Measurements from ENCODE around the gene FADS1. TPM values are rescaled to one million over a fixed set of nuclear protein-coding genes. Genes with fewer than 3 reads are reported as not detected.

The FADS1 gene
- total RNA-seq, 1 experiment from 2014 or later, result 116 TPM

- Histone ChIP-seq H3K9me3 (no peaks in the 10 kb centered on the region), H3K27me3 (replicated peaks; ENCODE audit: control insufficient read depth, insufficient read depth, low read length) (no peaks in the 10 kb centered on the region), H3K4me3 (ENCODE audit: low read depth, low read length) (peak overlapping the region; percentile 85), H3K36me3 (ENCODE audit: control insufficient read depth, insufficient read depth, low read length) (peaks cover 5% of the 10 kb centered on the region; the same call in 1 of the 2 replicates), H3K4me1 (peaks cover 20% of the 10 kb centered on the region)
- Mint-ChIP-seq H3K9me3 (ENCODE audit: unreplicated experiment) (no peaks in the 10 kb centered on the region), H3K36me3 (ENCODE audit: insufficient read depth, unreplicated experiment) (peaks cover 43% of the 10 kb centered on the region), H3K4me1 (ENCODE audit: low read depth, unreplicated experiment) (peaks cover 18% of the 10 kb centered on the region), H3K27me3 (ENCODE audit: insufficient read depth, unreplicated experiment) (no peaks in the 10 kb centered on the region), H3K27ac (ENCODE audit: unreplicated experiment) (peak overlapping the region; percentile 90), H3K4me3 (ENCODE audit: unreplicated experiment) (peak overlapping the region; percentile 81)
- DNase-seq, result no peak
- TF ChIP-seq, protein P1, sequence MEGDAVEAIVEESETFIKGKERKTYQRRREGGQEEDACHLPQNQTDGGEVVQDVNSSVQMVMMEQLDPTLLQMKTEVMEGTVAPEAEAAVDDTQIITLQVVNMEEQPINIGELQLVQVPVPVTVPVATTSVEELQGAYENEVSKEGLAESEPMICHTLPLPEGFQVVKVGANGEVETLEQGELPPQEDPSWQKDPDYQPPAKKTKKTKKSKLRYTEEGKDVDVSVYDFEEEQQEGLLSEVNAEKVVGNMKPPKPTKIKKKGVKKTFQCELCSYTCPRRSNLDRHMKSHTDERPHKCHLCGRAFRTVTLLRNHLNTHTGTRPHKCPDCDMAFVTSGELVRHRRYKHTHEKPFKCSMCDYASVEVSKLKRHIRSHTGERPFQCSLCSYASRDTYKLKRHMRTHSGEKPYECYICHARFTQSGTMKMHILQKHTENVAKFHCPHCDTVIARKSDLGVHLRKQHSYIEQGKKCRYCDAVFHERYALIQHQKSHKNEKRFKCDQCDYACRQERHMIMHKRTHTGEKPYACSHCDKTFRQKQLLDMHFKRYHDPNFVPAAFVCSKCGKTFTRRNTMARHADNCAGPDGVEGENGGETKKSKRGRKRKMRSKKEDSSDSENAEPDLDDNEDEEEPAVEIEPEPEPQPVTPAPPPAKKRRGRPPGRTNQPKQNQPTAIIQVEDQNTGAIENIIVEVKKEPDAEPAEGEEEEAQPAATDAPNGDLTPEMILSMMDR (IDR thresholded peaks at IDR 0.05; ENCODE audit: insufficient read depth in 1 of 2, low read depth in 1 of 2, low read length in 1 of 2, severe bottlenecking in 1 of 2, unreplicated experiment in 1 of 2), result no peak
- BruUV-seq (replicated peaks), result no TSS peak
- CTCF ChIA-PET, result interaction anchor here (1.0 to 4.6 kb wide), 2 partner anchors 21 to 264 kb away, joined by 3 to 57 read pairs; no protein-coding TSS in a partner anchor
- intact Hi-C loops (cut with micrococcal nuclease; ENCODE audit: unreplicated experiment), result loop anchor here (5.0 kb wide), 2 partner anchors 130 to 150 kb away; partner anchors contain the start of gene FTH1
- POLR2A ChIA-PET, result interaction anchor here (0.5 to 3.8 kb wide), 6 partner anchors 25 to 774 kb away, joined by 3 to 60 read pairs (median 3); partner anchors contain the start of genes FEN1, FTH1, TMEM258 and TUT1
Observed at GRCh38 chr11:61817471-61818202, 834 bp upstream of the FADS1 start.

- peaks cover 18% of the 10 kb centered on the region for H3K4me1 Mint-ChIP-seq (ENCODE audit: low read depth, unreplicated experiment)
- ChIA-PET CTCF (interaction anchor here (0.8 to 4.6 kb wide), 14 partner anchors 10 to 292 kb away, joined by 3 to 57 read pairs (median 8); partner anchors contain the start of genes FADS2, FEN1 and TMEM258), POLR2A (interaction anchor here (0.5 to 3.8 kb wide), 11 partner anchors 12 to 296 kb away, joined by 3 to 60 read pairs (median 6); partner anchors contain the start of genes FADS2, FEN1, FTH1 and TMEM258)
- peak overlapping the region; percentile 81 for H3K4me3 Mint-ChIP-seq (ENCODE audit: unreplicated experiment)
- peak overlapping the region; percentile 85 for H3K4me3 ChIP-seq (ENCODE audit: low read depth, low read length)
- peaks cover 59% of the 10 kb centered on the region for H3K36me3 Mint-ChIP-seq (ENCODE audit: insufficient read depth, unreplicated experiment)
- BruUV-seq (replicated peaks), result TSS peak; percentile 17
- H3K4me1 ChIP-seq, result peaks cover 16% of the 10 kb centered on the region
- H3K9me3 ChIP-seq, result no peaks in the 10 kb centered on the region
- H3K27me3 ChIP-seq (replicated peaks; ENCODE audit: control insufficient read depth, insufficient read depth, low read length), result no peaks in the 10 kb centered on the region
- peak overlapping the region; percentile 90 for H3K27ac Mint-ChIP-seq (ENCODE audit: unreplicated experiment)
- H3K27me3 Mint-ChIP-seq (ENCODE audit: insufficient read depth, unreplicated experiment), result no peaks in the 10 kb centered on the region
- intact Hi-C loops (cut with micrococcal nuclease; ENCODE audit: unreplicated experiment), result loop anchor here (1.0 to 5.0 kb wide), 4 partner anchors 19 to 151 kb away; partner anchors contain the start of genes FADS3 and FTH1
- H3K36me3 ChIP-seq (ENCODE audit: control insufficient read depth, insufficient read depth, low read length), result peaks cover 8% of the 10 kb centered on the region
- no peaks in the 10 kb centered on the region for H3K9me3 Mint-ChIP-seq (ENCODE audit: unreplicated experiment)
- TF ChIP-seq, protein P1 (IDR thresholded peaks at IDR 0.05; ENCODE audit: insufficient read depth in 1 of 2, low read depth in 1 of 2, low read length in 1 of 2, severe bottlenecking in 1 of 2, unreplicated experiment in 1 of 2), result peak in 1 of 2 experiments; percentile 14
- peak; percentile 76 to 81 for DNase-seq
Observed at GRCh38 chr11:61815790-61816735, 740 bp downstream of the FADS1 start.

Data from Caco-2 (cell line).